IMR-90 (cell line): Measurements from ENCODE around the gene ACTA2. TPM values are rescaled to one million over a fixed set of nuclear protein-coding genes. Genes with fewer than 3 reads are reported as not detected.

Experiments
- ATAC-seq: fragments of 200-7000 bp; cut with Tn5 transposase; 2 replicates; pipeline ENCODE4 v1.9.1; 2020; ENCODE audit warnings: low read depth, mild to moderate bottlenecking, moderate library complexity
- BruUV-seq: library from RNA; stranded (reverse); fragments of 400-500 nt; replicated peaks from 2 replicates; lab custom pipeline; 2021; lab: Mats Ljungman, UMichigan
- CTCF ChIA-PET: fragments of 300-600 bp; formaldehyde crosslinking; extraction: SDS; loops from one replicate; lab custom pipeline; 2021; ENCODE audit warnings: antibody characterized with exemption; lab: Yijun Ruan, JAX
- POLR2A ChIA-PET: fragments of 300-600 bp; sonication (Branson Sonifier 250); formaldehyde crosslinking; loops from one replicate; lab custom pipeline; 2022; ENCODE audit warnings: antibody characterized with exemption; ENCODE audit not compliant: unreplicated experiment; lab: Charles Lee
- DNase-seq: peaks from one replicate; pipeline ENCODE4 v3.0.0; 2013
- H2AFZ ChIP-seq: replicated peaks from 2 replicates; pipeline ENCODE3; 2013; ENCODE audit warnings: low read length, mild to moderate bottlenecking; ENCODE audit not compliant: poor library complexity
- H2AK5ac ChIP-seq: 2 replicates; pipeline ENCODE4 v1.6.1; 2013; ENCODE audit warnings: low read depth, low read length, inconsistent platforms
- H2AK9ac ChIP-seq: replicated peaks from 2 replicates; pipeline ENCODE3; 2013; ENCODE audit warnings: mild to moderate bottlenecking, low read depth, low read length, moderate library complexity; ENCODE audit not compliant: poor library complexity
- H2BK120ac ChIP-seq: 2 replicates; pipeline ENCODE4 v1.6.1; 2013; ENCODE audit warnings: low read depth, low read length, inconsistent platforms
- H2BK15ac ChIP-seq: 3 replicates; pipeline ENCODE4 v1.6.1; 2013; ENCODE audit warnings: low read depth, low read length, inconsistent platforms
- H2BK20ac ChIP-seq: 2 replicates; pipeline ENCODE4 v1.6.1; 2013; ENCODE audit warnings: low read depth, mild to moderate bottlenecking, inconsistent platforms, low read length, moderate library complexity
- H2BK5ac ChIP-seq: 2 replicates; pipeline ENCODE4 v1.6.1; 2013; ENCODE audit warnings: mild to moderate bottlenecking, low read depth, low read length, inconsistent platforms; ENCODE audit not compliant: poor library complexity, severe bottlenecking
- H3K14ac ChIP-seq: replicated peaks from 2 replicates; pipeline ENCODE4 v1.6.1; 2013; ENCODE audit warnings: low read depth, low read length, inconsistent platforms
- H3K18ac ChIP-seq: 2 replicates; pipeline ENCODE4 v1.6.1; 2013; ENCODE audit warnings: low read depth, low read length, control low read depth
- H3K23ac ChIP-seq: 2 replicates; pipeline ENCODE4 v1.6.1; 2013; ENCODE audit warnings: low read depth, low read length, inconsistent platforms
- H3K27ac ChIP-seq: 2 replicates; pipeline ENCODE4 v1.5.1; 2013; ENCODE audit warnings: mild to moderate bottlenecking, control low read depth, low read length; ENCODE audit not compliant: insufficient read depth
- H3K27me3 ChIP-seq: 2 replicates; pipeline ENCODE4 v1.6.1; 2013; ENCODE audit warnings: low read length; ENCODE audit not compliant: control insufficient read depth, insufficient read depth
- H3K36me3 ChIP-seq: 2 replicates; pipeline ENCODE4 v1.6.1; 2013; ENCODE audit warnings: low read length, mixed read lengths; ENCODE audit not compliant: control insufficient read depth, insufficient read depth
- H3K4ac ChIP-seq: 2 replicates; pipeline ENCODE4 v1.6.1; 2013; ENCODE audit warnings: low read depth, low read length, inconsistent platforms
- H3K4me1 ChIP-seq: 2 replicates; pipeline ENCODE4 v1.6.1; 2013; ENCODE audit warnings: low read length, mixed read lengths; ENCODE audit not compliant: control insufficient read depth, insufficient read depth
- H3K4me2 ChIP-seq: 2 replicates; pipeline ENCODE4 v1.6.1; 2013; ENCODE audit warnings: low read depth, mild to moderate bottlenecking, control low read depth, low read length, moderate library complexity
- H3K4me3 ChIP-seq: 2 replicates; pipeline ENCODE4 v1.5.1; 2013; ENCODE audit warnings: low read depth, mild to moderate bottlenecking, control low read depth, low read length, moderate library complexity; ENCODE audit not compliant: insufficient read depth
- H3K56ac ChIP-seq: 2 replicates; pipeline ENCODE4 v1.6.1; 2013; ENCODE audit warnings: low read length, inconsistent platforms; ENCODE audit not compliant: insufficient read depth; ENCODE audit errors: extremely low read depth
- H3K79me1 ChIP-seq, 2 experiments: 2 replicates each; pipeline ENCODE4 v1.6.1; 2013; ENCODE audit warnings: low read length in 2 of 2, inconsistent platforms in 1 of 2, low read depth in 1 of 2
- H3K9ac ChIP-seq: 2 replicates; pipeline ENCODE4 v1.6.1; 2013; ENCODE audit warnings: low read depth, low read length, control low read depth
- H3K9me1 ChIP-seq: 2 replicates; pipeline ENCODE4 v1.6.1; 2013; ENCODE audit warnings: low read length, inconsistent platforms; ENCODE audit not compliant: insufficient read depth
- H3K9me3 ChIP-seq: 2 replicates; pipeline ENCODE4 v1.6.1; 2013; ENCODE audit warnings: low read length; ENCODE audit not compliant: control insufficient read depth, insufficient read depth
- H4K20me1 ChIP-seq: 2 replicates; pipeline ENCODE4 v1.6.1; 2013; ENCODE audit warnings: low read length, inconsistent platforms; ENCODE audit not compliant: insufficient read depth
- H4K5ac ChIP-seq: 2 replicates; pipeline ENCODE4 v1.6.1; 2013; ENCODE audit warnings: mild to moderate bottlenecking, low read depth, low read length, control low read depth
- H4K8ac ChIP-seq, 2 experiments: 2 replicates each; pipeline ENCODE4 v1.6.1; 2013; ENCODE audit warnings: low read depth in 2 of 2, low read length in 2 of 2, control low read depth in 1 of 2, inconsistent platforms in 1 of 2
- H4K91ac ChIP-seq: 2 replicates; pipeline ENCODE4 v1.6.1; 2013; ENCODE audit warnings: low read depth, low read length, inconsistent platforms; ENCODE audit not compliant: insufficient read depth
- BHLHE40 ChIP-seq: fragments of 150-350 bp; IDR thresholded peaks from 2 replicates; pipeline ENCODE4 v1.6.1; 2016; ENCODE audit warnings: mild to moderate bottlenecking, low read depth, low read length
- CEBPB ChIP-seq: IDR thresholded peaks from 2 replicates; pipeline ENCODE4 v1.6.1; 2012; ENCODE audit warnings: low read depth, low read length, improper control_type of control experiment
- CTCF ChIP-seq: conservative IDR thresholded peaks from 2 replicates; pipeline ENCODE4 v1.5.1; 2012; ENCODE audit warnings: mild to moderate bottlenecking, low read depth, low read length, improper control_type of control experiment
- ELK1 ChIP-seq: fragments of 150-350 bp; IDR thresholded peaks from 2 replicates; pipeline ENCODE4 v1.6.1; 2016; ENCODE audit warnings: low read depth, mild to moderate bottlenecking, low read length, moderate library complexity, borderline replicate concordance
- FOS ChIP-seq: fragments of 150-350 bp; IDR thresholded peaks from 2 replicates; pipeline ENCODE4 v1.6.1; 2016; ENCODE audit warnings: low read depth, low read length
- MAFK ChIP-seq: IDR thresholded peaks from 2 replicates; pipeline ENCODE4 v1.6.1; 2012; ENCODE audit warnings: low read depth, low read length, improper control_type of control experiment
- MAZ ChIP-seq: IDR thresholded peaks from 2 replicates; pipeline ENCODE4 v1.6.1; 2012; ENCODE audit warnings: low read depth, mild to moderate bottlenecking, low read length, improper control_type of control experiment, moderate library complexity, borderline replicate concordance
- MXI1 ChIP-seq: IDR thresholded peaks from 2 replicates; pipeline ENCODE4 v1.6.1; 2012; ENCODE audit warnings: low read depth, mild to moderate bottlenecking, low read length, moderate library complexity, borderline replicate concordance
- NFE2L2 ChIP-seq: fragments of 150-350 bp; IDR thresholded peaks from 2 replicates; pipeline ENCODE4 v1.6.1; 2016; ENCODE audit warnings: low read depth, mild to moderate bottlenecking, low read length
- POLR2A ChIP-seq: IDR thresholded peaks from 2 replicates; pipeline ENCODE4 v1.6.1; 2012; ENCODE audit warnings: mild to moderate bottlenecking, low read depth, low read length
- RAD21 ChIP-seq: IDR thresholded peaks from 2 replicates; pipeline ENCODE4 v1.6.1; 2012; ENCODE audit warnings: low read length, improper control_type of control experiment
- RCOR1 ChIP-seq: IDR thresholded peaks from 2 replicates; pipeline ENCODE4 v1.6.1; 2012; ENCODE audit warnings: mild to moderate bottlenecking, low read length, improper control_type of control experiment; ENCODE audit not compliant: insufficient replicate concordance
- RFX5 ChIP-seq: IDR thresholded peaks from 2 replicates; pipeline ENCODE4 v1.8.0; 2012; ENCODE audit warnings: low read depth, mild to moderate bottlenecking, low read length, moderate library complexity
- SMC3 ChIP-seq: fragments of 150-350 bp; IDR thresholded peaks from 2 replicates; pipeline ENCODE4 v1.6.1; 2016; ENCODE audit warnings: low read depth, mild to moderate bottlenecking, antibody characterized with exemption, low read length, moderate library complexity
- USF2 ChIP-seq: fragments of 150-350 bp; IDR thresholded peaks from 2 replicates; pipeline ENCODE4 v1.6.1; 2017; ENCODE audit warnings: mild to moderate bottlenecking, antibody characterized with exemption, low read length, low read depth
- WGBS, 2 experiments: methylation state at CpG; one replicate each; pipeline versions ENCODE4 v1.1.5 to v1.1.7; 2013; ENCODE audit warnings: missing lambda C conversion rate in 2 of 2; ENCODE audit not compliant: insufficient read length in 1 of 2; ENCODE audit errors: extremely low coverage in 2 of 2; 5-methylcytosine and 5-hydroxymethylcytosine counted together
- dilution Hi-C: fragments of 300-500 bp; cut with HindIII; formaldehyde crosslinking; loops from one replicate; pipeline ENCODE4 v1.14.3; 2018; ENCODE audit warnings: low sequenced_read_pairs; ENCODE audit not compliant: unreplicated experiment
- in situ Hi-C: fragments of 300-500 bp; cut with MboI; formaldehyde crosslinking; loops from 3 replicates; pipeline ENCODE4 v1.14.3; 2019; ENCODE audit warnings: low sequenced_read_pairs, inconsistent platforms, mixed read lengths
- intact Hi-C: fragments of 100-400 bp; cut with micrococcal nuclease; formaldehyde crosslinking; loops from 2 replicates; pipeline ENCODE4 v1.10.0; 2022
- polyA plus RNA-seq, 3 experiments: library from polyadenylated mRNA; depleted of rRNA; stranded (reverse); fragments of >200 nt; gene quantifications; 2 replicates each; pipeline ENCODE4 v1.2.3, GENCODE V29; 2012; ENCODE audit warnings: low replicate concordance in 1 of 3
- total RNA-seq: library from RNA; depleted of rRNA; stranded (reverse); fragments of >200 nt; gene quantifications from 2 replicates; pipeline ENCODE4 v1.2.3, GENCODE V29; 2012

ACTA2 gene
- total and polyA plus RNA-seq, 2 of the 4 experiments (the other 2 are of a cell fraction) = 978 to 1,235 TPM

GRCh38 chr10:88963318-88963717 is 10.7 kb upstream of the ACTA2 start:
- no TSS peak for BruUV-seq
- H4K8ac ChIP-seq = no peak overlapping the region
- dilution Hi-C loops = no loop called here
- ChIA-PET CTCF (no interaction called here), POLR2A (no interaction called here)
- H2AK5ac ChIP-seq = no peak overlapping the region
- H3K9me3 ChIP-seq = no peaks in the 10 kb centered on the region
- in situ Hi-C loops = no loop called here
- peaks cover 8 to 48% of the 10 kb centered on the region in 2 experiments; a peak in 3 of 4 replicates for H3K79me1 ChIP-seq
- no peak overlapping the region for H2BK15ac ChIP-seq
- no peak overlapping the region for H2AK9ac ChIP-seq
- peaks cover 10% of the 10 kb centered on the region for H3K4me1 ChIP-seq
- intact Hi-C loops = no loop called here
- no peaks in the 10 kb centered on the region for H4K20me1 ChIP-seq
- H3K36me3 ChIP-seq = no peaks in the 10 kb centered on the region
- H4K91ac ChIP-seq = no peak overlapping the region
- peaks cover 3% of the 10 kb centered on the region; the same call in 1 of the 2 replicates for H3K9me1 ChIP-seq
- no peak overlapping the region for H3K14ac ChIP-seq
- no peak for ATAC-seq
- TF ChIP-seq FOS (no peak), RCOR1 (no peak), MAFK (no peak), BHLHE40 (no peak), ELK1 (no peak), RFX5 (no peak), NFE2L2 (no peak), CEBPB (no peak), CTCF (no peak), USF2 (no peak), RAD21 (no peak), MXI1 (no peak), MAZ (no peak), SMC3 (no peak), POLR2A (no peak)
- no peak overlapping the region for H3K4me2 ChIP-seq
- WGBS, 2 experiments = no CpG with 5 or more reads among the region's 2 CpGs
- no peak overlapping the region for H3K4ac ChIP-seq
- DNase-seq = no peak
- H2AFZ ChIP-seq = no peak overlapping the region
- H2BK20ac ChIP-seq = no peak overlapping the region
- no peak overlapping the region for H3K23ac ChIP-seq
- H3K4me3 ChIP-seq = no peak overlapping the region
- H2BK5ac ChIP-seq = no peak overlapping the region
- H2BK120ac ChIP-seq = no peak overlapping the region
- H3K56ac ChIP-seq = no peak overlapping the region
- no peak overlapping the region for H4K5ac ChIP-seq
- H3K18ac ChIP-seq = no peak overlapping the region
- H3K27ac ChIP-seq = no peak overlapping the region
- no peaks in the 10 kb centered on the region for H3K27me3 ChIP-seq
- no peak overlapping the region for H3K9ac ChIP-seq
